Measurements from ENCODE around the gene AFF1.
"Not testable (repeated sequence)": the region's sequence is repeated elsewhere in the genome, so short reads cannot be mapped to it uniquely, and the experiment has no call there.

- TF ChIP-seq, protein P1, sequence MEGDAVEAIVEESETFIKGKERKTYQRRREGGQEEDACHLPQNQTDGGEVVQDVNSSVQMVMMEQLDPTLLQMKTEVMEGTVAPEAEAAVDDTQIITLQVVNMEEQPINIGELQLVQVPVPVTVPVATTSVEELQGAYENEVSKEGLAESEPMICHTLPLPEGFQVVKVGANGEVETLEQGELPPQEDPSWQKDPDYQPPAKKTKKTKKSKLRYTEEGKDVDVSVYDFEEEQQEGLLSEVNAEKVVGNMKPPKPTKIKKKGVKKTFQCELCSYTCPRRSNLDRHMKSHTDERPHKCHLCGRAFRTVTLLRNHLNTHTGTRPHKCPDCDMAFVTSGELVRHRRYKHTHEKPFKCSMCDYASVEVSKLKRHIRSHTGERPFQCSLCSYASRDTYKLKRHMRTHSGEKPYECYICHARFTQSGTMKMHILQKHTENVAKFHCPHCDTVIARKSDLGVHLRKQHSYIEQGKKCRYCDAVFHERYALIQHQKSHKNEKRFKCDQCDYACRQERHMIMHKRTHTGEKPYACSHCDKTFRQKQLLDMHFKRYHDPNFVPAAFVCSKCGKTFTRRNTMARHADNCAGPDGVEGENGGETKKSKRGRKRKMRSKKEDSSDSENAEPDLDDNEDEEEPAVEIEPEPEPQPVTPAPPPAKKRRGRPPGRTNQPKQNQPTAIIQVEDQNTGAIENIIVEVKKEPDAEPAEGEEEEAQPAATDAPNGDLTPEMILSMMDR (IDR thresholded peaks at IDR 0.05; ENCODE audit: insufficient read depth, low read depth, low read length): not testable (repeated sequence)
- not testable (repeated sequence) for TF ChIP-seq EZH2 (IDR thresholded peaks at IDR 0.05; ENCODE audit: insufficient read depth, low read length)
Observed at GRCh38 chr4:87072545-87072944, 137.7 kb downstream of the AFF1 start.
